Astrocyte of the hippocampus (primary cell): ENCODE data around the gene ZNF664.

Experiments
- DNase-seq: peaks from one replicate; pipeline ENCODE4 v3.0.0; 2011; ENCODE audit warnings: low read depth, low spot score

Gene ZNF664

DNA sequence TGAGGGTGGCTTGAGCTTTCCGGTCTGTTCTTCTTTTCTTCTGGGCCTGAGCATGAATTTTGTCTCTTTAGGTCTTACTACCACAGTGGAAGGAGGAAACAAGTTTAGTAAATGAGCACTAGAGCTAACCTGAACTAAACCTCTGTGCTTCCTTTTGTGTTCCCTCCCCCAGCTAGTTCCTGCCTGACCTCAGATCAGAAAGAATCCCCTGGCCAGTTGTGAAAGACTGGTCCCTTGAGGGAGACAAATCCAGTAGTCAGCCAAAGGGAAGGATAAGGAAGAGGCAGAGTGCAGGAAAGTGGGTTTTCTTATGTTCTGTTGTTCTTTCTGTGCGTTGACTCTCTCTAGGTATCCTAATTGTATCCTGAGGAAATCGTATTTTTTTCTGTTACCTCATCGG, 17.5 kb downstream of the ZNF664 start:
- no peak for DNase-seq

DNA sequence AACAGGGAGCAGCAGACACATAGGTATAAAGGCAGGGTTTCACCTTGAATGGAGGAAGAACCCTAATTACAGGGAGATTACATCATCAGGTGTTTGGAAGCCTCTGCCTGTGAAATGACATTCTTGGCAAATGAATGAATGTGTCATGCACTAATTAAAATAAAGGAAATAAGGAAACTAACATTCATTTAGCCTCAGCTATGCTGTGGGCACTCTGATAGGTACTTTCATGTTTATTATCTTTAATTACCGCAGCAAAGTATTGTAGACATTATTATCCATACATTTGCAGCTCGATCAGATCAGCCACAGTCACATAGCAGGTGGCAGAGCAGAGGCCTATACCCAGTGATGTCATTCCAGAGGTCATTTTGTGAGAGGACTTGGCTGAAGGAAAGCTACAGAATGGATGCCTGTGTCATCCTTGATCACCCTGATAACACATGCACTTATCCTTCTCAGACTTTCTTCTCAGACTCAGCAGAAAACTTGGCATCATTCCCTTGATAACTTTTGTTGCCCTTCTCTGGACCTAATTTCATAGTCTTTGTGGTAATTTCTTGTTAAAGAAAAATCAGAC, 18.4 kb downstream of the ZNF664 start:
- no peak for DNase-seq

DNA sequence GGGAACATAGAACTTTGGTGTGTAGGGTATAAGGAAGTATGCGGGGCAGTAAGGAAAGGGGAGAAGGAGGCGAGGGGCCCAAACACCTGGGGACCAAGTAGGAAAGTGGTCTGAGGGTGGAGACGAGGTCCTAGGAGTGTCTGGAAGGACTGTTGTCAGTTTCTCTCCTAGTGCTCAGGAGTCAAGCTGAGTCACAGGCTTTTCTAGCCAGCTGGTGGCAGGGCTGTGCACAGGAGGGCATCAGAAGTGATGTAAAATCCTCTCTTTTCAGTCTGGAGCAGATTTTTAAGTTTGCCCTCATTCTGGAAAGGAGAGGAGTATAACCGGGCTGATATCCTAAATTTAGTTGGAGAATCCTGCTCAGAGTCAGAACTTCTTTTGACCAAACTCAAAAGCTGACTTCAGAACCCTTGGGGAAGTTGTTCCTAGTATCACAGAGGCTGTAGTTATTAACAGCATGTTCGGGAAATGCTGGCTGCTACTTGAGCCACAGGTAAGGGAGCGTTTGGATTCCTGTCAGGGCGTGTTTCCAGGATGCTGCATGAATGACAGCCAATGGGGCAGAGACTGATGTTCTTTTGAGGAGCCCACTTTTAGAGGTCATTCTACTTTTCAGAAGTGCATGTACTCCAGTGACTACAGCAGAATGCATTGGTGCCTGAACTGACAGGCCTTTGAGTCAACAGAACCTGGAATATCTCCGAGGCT, 19.3 kb downstream of the ZNF664 start:
- peak; percentile 46 for DNase-seq

DNA sequence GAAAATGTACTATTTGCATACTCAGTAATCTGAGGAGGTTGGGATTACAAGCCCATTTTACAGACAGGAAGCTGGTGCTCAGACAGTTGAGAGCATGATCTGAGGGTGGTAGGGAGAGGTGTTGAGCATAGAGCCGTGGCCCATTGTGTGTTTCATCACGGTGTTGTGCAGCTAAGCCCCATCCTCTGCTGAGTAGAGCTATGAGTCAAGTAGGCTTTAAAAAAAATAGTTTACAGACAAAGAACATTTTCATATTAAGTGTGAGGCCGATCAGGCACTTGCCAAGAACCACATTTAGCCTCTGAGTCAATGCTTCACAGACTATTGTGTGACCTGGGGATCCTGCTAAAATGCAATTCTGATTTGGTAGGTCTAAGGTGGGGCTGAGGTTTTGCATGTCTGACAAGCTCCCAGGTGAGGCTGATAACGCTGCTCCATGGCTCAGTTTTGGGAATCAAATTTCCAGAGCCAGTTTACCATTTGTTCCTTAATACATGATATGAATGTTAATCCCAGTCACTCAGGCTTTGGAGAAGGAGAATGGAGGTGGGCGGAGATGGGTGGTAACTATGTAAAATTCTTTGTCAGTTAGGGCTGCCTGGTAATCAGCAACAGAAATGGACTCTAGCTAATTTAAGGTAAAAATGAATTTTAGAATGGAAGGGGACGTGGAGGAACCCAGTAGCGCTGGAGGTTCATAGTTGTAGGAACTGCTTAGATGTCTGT, 22.2 kb downstream of the ZNF664 start:
- DNase-seq, result peak; percentile 78

DNA sequence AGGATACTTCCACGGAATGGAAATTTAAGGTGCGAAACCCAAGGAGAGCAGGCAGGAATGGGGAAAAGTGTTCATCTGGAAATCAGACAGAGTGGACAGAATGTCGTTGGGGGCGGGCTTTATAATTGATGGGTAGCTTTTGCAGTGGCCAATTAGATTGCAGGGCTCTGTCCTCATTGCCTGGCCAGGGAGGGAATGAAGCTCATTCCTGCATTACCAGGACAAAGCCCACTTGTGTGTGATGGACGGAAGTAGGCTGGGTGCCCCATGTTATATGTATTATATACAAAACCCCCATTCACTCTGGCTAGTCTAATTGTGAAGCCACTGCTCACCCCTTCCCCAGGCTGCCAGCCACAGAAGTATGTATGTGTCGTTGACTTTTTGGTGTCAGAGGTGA, 23.6 kb downstream of the ZNF664 start:
- DNase-seq, result no peak

DNA sequence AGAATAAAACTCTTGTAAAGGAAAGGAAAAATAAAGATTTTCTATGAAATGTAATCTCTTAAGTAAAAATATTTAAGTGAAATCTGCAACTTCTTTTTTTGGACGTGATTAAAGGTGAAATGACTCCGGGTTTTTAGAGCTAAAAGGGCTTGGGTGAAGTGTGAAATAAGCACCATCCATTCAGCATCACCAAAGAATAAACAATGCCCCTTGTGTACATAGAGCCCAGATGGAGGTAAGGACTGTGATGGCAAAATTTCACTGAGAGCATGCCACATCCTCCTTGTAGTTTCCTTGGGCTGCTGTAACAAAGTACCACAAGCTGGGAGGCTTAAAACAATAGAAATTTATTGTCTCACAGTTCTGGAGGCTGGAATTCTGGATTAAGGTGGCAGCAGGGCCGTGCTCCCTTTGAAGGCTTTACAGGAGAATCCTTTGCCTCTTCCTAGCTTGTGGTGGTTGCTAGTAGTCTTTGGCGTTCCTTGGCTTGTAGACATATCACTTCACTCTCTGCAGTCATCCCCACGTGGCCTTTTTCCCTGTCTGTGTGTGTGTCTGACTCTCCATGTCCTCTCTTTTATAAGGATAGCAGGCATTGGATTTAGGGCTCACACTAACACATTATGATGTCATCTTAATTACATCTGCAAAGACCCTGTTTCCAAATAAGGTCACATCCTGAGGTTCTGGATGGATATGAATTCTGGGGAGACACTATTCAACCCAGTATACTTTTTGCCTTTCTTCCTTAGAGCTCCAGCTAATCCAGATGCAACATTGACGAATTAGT, 24.2 kb downstream of the ZNF664 start:
- DNase-seq, result no peak

DNA sequence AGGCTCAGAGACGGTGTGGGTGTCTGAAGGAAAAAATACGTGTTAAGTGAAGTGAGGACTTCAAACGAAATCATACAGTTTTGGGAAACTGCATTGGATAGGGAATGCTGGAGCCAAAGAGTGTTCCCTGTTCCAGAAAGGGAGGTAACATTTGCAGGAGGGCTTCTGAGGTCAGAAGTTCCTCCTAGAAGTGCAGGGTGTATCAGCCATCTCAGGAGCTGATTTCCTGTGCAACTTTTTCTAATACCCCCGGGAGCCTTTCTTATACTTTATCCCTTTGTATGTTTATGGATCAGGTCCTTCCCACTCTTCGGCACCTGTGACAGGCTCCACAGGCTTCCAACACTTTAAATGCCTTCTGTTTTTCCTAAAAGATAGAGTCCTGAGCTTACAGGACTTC, 24.9 kb downstream of the ZNF664 start:
- DNase-seq, result no peak

DNA sequence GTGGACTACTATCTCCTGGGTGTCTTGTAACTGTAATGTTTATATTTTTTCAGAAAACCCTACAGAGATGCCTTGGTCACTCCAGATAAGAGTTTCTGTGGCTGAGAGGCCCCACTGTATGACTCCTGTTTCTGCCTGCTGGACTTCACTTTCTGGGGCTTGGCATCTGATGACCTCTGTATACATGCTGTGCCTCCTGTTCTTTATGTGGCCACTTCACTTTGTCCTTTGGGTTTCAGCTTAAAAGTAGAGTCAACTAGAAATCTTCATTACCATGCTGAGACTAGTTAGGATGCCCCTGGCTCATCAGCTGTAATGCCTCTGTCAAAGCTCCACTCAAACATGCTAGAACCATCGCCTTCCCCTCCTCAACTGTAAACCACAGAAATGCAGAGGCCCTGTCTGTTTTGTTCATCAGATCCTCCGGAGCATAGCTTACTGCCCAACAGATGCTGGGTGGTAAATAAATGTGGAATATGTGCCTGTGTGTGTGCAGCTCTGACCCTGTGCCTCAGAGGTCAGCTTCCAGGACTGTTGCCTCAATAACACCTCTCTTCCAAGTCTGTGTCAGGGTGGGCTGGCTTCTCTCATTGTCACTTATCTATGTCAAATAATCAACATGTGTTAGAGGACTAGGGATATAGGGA, 25.5 kb downstream of the ZNF664 start:
- no peak for DNase-seq

DNA sequence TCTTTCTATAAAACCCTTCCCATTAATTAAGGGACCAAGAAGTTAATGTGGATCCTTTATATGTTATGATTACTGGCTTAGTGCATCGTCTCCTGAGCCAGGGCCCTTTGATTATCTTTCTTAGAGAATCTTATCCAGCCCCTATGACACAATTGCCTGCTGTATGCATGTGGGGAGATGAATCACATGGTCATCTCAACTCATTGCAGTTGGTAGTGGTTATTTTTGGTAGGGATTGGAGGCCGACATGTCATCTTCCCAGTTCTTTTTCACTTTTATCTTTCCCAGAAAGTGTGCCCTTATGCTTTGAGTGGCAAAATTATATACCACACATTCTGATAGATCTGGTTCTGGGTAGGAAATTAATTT, 26.0 kb downstream of the ZNF664 start:
- no peak for DNase-seq

DNA sequence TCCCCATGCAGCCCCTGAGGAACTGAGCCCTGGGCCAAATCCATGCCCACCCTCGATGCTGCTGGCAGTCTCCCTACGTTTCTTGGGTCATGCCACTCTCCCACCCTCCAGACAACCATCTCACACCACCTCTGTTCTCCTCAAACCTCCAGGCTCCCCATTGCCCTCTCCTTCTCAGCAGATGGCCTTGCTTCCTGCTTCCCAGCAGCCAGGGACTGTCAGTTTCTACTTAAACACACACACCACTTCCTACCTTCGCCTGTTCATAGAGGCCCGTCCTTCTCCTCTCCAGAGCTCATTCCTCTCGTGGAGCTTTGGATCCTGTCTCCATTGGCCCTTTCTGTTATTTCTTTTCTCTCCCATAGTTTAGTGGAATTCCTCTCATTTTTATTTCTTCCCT, 27.1 kb downstream of the ZNF664 start:
- no peak for DNase-seq

DNA sequence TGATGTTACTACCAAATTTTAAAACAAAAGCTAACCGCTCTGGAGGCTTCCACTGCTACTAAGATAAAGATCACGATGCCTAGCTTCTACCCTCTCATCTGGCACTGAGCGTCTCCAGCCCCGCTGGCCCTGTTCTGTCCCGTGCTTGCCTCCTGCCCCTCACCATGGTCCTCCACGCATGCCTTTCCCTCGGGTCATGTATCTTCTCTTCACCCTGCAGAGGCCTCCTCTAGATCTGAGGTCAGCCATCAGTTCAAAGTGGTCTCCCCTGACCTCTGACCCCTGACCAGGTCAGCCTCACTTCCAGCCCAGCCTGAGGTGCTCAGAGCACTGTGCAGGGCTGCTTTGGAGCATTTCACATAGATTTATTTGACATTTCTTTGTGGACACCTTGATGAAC, 28.3 kb downstream of the ZNF664 start:
- DNase-seq, result no peak

DNA sequence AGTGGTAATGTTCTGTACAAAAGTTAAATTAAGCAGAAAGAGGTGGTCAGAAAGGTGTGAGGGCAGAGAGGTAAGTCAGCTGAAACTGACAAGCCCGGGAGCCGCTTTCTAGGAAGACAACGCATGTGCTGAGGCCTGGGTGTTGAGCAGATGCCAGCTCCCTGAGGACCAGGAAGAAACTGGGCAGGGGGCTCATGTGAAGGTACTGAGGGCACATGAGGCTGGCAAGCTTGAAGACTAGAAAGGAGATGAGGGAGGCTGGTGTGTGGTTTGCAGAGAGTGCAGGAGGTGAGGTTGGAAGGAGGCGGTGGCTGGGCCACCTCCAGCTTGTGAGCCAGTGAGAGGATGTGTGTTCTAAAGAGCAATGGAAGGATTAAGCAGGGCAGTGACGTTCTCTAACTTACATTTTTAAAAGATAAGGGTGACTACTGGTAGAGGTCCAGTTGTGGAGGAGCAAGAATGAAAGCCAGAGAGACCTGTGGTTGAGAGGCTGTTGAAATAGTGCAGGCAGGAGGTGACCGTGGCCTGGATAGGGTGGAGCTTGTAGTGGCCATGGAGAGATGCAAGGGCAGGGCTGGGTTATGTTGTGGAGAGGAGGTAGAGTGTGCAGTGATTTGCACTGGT, 29.1 kb downstream of the ZNF664 start:
- no peak for DNase-seq

DNA sequence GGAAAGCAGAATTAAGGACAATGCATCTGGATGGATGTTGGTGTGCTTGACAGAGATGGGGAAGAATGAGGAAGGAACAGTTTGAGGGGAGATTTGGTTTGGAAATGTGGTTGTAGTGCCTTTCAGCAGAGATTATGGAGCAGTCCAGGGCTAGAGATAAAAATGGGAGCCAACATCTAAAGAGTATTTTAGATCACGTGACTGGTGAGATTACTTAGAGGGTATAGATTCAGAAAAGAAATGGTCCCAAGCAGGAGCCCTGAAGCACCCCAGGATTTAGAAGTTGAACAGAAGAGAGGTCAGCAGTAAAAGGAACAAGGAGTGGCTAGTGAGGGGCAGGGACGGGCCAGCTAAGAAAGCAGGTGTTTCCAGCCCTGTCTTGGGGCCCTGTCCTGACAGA, 29.6 kb downstream of the ZNF664 start:
- no peak for DNase-seq

DNA sequence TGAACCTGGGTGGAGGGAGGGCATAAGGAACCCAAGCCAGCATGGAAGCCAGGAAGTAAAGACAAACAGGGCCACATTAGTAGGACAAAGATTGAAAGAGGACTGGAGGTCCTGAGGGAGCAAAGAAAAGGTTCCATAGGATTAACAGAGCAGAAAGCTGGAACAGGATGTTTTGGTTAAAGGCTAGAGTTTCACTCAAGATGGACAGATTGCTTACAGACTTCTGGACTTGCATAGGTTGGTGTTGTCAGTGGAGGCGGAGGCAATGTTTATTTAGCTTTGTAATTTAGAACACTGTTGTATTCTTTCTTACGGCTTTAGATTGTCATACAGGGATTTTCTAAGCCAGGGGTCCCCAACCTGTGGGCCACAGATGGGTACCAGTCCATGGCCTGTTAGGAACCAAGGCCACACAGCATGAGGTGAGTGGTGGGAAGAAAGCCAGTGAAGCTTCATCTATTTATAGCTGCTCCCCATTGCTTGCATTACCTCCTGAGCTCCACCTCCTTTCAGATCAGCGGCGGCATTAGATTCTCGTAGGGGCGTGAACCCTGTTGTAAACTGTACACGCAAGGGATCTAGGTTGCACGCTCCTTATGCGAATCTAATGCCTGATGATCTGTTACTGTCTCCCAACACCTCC, 31.3 kb downstream of the ZNF664 start:
- no peak for DNase-seq

DNA sequence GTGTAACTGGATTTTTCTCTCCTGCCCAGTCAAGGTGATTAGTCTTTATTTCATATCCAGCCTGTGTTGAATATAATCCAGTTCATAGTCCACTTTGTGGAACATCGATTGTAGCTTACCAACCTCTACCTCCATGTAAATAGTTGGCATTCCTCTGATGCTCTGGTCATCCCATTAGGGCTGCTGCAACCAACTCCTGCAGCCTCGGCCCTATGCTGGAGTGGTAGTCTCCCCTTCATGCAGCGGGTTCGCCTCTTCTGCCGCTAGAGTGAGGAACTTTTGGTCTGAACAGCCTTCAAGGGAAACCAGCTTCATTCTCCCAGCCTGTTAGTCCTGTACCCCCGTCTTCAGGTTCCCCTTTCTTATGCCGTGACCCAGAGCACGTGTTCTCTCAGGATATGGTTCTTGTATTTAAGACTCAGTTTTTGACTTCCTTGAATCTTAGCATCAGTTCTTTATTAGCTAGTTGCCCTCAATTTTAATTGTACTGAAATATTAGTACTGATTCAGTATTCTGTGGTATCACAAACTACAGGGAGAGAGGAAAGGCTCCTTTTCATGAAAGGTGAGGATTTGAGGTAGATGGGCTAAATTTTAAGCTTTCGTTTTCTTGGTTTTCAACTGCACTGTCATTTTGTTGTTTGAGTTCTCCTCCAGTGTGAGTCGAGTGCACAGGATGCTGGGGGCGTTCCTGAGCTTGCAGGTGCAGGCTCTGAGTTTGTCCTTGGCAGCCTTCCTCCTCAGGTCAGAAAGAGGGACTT, 33.2 kb downstream of the ZNF664 start:
- no peak for DNase-seq

DNA sequence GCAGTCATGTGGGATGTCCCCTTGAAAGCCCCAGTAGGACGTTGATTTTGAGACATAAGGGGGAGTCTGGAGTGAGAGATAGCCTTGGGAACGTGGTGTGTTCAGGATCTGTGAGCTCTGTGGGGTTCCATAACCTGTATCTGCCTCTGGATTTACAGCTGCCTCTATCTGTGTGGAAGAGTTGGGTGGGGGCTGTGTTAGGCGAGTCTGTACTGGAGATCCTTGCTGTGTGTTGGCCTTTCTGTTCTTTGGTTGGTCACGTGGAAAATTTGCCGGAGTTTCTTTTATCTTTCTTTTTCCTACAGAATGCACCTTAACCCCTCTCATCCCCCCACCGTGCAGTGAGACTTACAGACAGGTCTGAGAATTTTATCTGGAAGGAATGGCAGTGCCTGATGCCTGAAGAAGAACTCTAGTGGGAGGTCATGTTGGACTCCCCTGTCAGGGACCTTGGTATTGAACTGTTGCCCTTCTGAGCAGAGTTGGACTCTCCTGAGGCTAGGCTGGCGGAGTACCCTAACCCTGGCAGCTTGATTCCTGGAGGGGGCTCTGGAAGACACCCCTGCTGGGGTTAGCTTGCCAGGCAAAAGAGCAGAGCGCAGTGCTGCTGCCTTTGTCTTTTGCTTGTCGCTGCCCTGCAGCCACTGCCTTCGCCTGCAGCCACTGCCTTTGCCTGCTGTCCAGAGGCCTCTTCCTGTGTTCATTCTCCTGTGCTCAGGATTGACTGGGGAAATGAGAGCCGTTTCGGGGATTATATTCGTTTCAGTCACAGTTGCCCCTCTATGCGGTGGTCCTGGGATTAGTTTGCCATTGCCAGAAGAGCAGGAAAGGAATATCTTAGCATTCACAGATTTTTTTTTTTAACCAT, 34.1 kb downstream of the ZNF664 start:
- DNase-seq, result no peak

DNA sequence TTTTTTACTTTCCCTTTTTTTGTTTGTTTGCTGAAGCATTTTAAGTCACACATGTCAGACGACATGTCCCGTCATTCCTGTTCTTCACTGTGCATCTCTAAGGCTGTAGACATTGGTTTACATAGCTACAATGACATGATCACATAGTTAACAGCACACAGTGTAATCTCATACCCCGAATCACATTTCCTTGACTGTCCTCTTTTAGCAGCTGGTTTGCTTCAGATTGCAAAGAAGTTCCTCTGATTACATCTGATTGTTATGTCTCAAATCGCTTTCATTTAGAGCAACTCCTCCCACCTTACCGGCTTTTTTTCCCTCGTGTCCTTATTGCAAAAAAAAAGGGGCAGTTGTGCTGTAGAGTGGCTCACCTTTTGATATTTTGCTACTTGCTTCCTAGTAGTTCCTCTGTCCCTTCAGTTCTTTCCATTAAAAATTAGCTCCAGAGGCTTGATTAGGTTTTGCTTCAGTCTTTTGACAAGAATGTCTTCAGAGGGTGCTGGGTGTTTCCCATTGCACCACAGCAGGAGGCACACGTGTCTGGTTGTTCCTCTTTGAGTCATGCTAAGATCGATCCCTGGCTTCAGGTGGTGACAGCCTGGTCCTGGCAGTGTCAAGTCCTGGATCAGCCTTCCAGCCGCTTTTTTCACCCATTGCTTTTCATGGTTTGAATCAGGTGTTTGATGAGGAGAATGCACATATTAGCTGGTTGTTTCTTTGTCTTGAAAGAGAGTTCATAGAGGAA, 35.0 kb downstream of the ZNF664 start:
- no peak for DNase-seq

DNA sequence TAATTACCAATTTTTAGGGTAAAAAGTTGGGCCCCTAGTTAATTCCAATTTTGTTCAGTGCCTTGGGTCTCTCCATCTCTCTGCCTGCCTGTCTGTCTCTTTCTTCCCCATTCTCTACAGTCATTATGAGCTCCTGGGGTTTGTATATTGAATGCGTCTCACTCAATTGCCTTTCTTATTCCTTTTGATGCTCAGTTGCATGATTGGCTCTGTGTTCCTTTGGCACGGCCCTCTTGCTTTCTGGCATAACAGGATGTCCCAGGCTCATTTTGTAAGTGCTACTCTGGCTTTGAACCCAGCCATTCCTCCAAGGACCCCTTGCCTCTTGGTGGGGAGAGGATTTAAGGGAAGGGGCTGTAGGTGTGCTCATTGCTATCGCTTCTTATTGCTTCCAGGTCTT, 35.6 kb downstream of the ZNF664 start:
- no peak for DNase-seq
